A673 (cell line): Measurements from ENCODE around the gene TGIF1. TPM values are rescaled to one million over a fixed set of nuclear protein-coding genes. Genes with fewer than 3 reads are reported as not detected.

ENCODE experiments used
- BruUV-seq: library from RNA; stranded (reverse); fragments of 400-500 nt; replicated peaks from 2 replicates; lab custom pipeline; 2021; lab: Mats Ljungman, UMichigan
- CTCF ChIA-PET: fragments of 300-600 bp; sonication (Branson Sonifier 250); formaldehyde crosslinking; loops from one replicate; lab custom pipeline; 2022; ENCODE audit warnings: antibody characterized with exemption; lab: Charles Lee
- POLR2A ChIA-PET: fragments of 300-600 bp; sonication (Branson Sonifier 250); formaldehyde crosslinking; loops from one replicate; lab custom pipeline; 2022; ENCODE audit warnings: antibody characterized with exemption; ENCODE audit not compliant: low non-redundant PET; lab: Charles Lee
- DNase-seq: peaks from one replicate; pipeline ENCODE4 v3.0.0-alpha.2; 2015; ENCODE audit warnings: low spot score
- H3K27ac ChIP-seq: fragments of 200-600 bp; sonication (generic); 2 replicates; pipeline ENCODE4 v1.5.1; 2016; ENCODE audit warnings: mixed run types, low read depth, mild to moderate bottlenecking, mixed read lengths, antibody characterized with exemption, low read length; ENCODE audit not compliant: poor library complexity, severe bottlenecking
- H3K27me3 ChIP-seq: fragments of 200-600 bp; sonication (generic); replicated peaks from 2 replicates; pipeline ENCODE4 v1.6.1; 2017; ENCODE audit warnings: mixed run types, low read depth, mild to moderate bottlenecking, mixed read lengths, antibody characterized with exemption, low read length; ENCODE audit not compliant: insufficient read depth, poor library complexity
- H3K36me3 ChIP-seq: fragments of 200-600 bp; sonication (generic); 2 replicates; pipeline ENCODE4 v1.6.1; 2016; ENCODE audit warnings: mixed run types, mild to moderate bottlenecking, mixed read lengths, antibody characterized with exemption, low read length; ENCODE audit not compliant: insufficient read depth, poor library complexity, severe bottlenecking
- H3K4me1 ChIP-seq: fragments of 200-600 bp; sonication (generic); 2 replicates; pipeline ENCODE4 v1.6.1; 2017; ENCODE audit warnings: mixed run types, mild to moderate bottlenecking, mixed read lengths, antibody characterized with exemption, low read length; ENCODE audit not compliant: insufficient read depth, poor library complexity, severe bottlenecking
- H3K4me3 ChIP-seq: fragments of 200-600 bp; sonication (generic); 2 replicates; pipeline ENCODE4 v1.5.1; 2016; ENCODE audit warnings: low read depth, mixed run types, mild to moderate bottlenecking, mixed read lengths, low read length; ENCODE audit not compliant: poor library complexity, severe bottlenecking
- H3K9me3 ChIP-seq: fragments of 200-600 bp; sonication (generic); 2 replicates; pipeline ENCODE4 v1.6.1; 2016; ENCODE audit warnings: mixed run types, low read depth, mild to moderate bottlenecking, mixed read lengths, antibody characterized with exemption, low read length; ENCODE audit not compliant: poor library complexity, severe bottlenecking
- EZH2 ChIP-seq: fragments of 200-600 bp; sonication (generic); IDR thresholded peaks from 2 replicates; pipeline ENCODE4 v1.6.1; 2017; ENCODE audit warnings: borderline replicate concordance, low read depth, mild to moderate bottlenecking, mixed read lengths, antibody characterized with exemption, low read length; ENCODE audit not compliant: poor library complexity, severe bottlenecking
- intact Hi-C: fragments of 100-400 bp; cut with micrococcal nuclease; formaldehyde crosslinking; loops from one replicate; pipeline ENCODE4 v1.10.0; 2022; ENCODE audit not compliant: unreplicated experiment
- total RNA-seq: library from RNA; stranded (reverse); gene quantifications from 2 replicates; pipeline ENCODE4 v1.2.3, GENCODE V29; 2021
- TF ChIP-seq, protein P1 (sequence below): fragments of 300-800, 200-600 bp; sonication (generic); conservative IDR thresholded peaks from 2 replicates; pipeline ENCODE4 v1.5.1; 2017; ENCODE audit warnings: low read depth, mild to moderate bottlenecking, antibody characterized with exemption, low read length, moderate library complexity, mixed read lengths

Gene TGIF1
- total RNA-seq, 1 experiment from 2014 or later, result 98.3 TPM

DNA sequence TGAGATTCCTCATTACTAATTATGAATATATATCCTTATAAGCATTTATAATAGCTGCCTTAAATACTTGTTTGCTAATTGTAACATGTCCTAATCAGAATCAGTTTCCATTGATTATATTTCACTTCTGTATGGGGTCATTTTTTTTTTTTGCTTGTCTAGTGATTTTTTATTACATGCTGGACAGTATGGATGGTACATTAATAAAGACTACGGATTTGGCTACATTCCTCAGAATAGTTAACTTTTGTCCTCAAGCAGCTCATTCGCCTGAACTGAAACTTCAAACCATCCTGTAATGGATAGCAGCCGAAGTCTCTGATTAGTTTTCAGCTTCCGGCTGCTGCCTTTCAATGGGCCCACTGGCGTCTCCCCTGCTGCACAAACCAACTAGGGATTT lies 11.7 kb downstream of the TGIF1 start:
- Histone ChIP-seq H3K36me3 (peaks cover 56% of the 10 kb centered on the region), H3K27me3 (no peaks in the 10 kb centered on the region), H3K27ac (no peak overlapping the region), H3K9me3 (peaks cover 24% of the 10 kb centered on the region), H3K4me3 (no peak overlapping the region), H3K4me1 (peaks cover 26% of the 10 kb centered on the region)
- intact Hi-C loops, result no loop called here
- TF ChIP-seq EZH2, result no peak
- TF ChIP-seq, protein P1, sequence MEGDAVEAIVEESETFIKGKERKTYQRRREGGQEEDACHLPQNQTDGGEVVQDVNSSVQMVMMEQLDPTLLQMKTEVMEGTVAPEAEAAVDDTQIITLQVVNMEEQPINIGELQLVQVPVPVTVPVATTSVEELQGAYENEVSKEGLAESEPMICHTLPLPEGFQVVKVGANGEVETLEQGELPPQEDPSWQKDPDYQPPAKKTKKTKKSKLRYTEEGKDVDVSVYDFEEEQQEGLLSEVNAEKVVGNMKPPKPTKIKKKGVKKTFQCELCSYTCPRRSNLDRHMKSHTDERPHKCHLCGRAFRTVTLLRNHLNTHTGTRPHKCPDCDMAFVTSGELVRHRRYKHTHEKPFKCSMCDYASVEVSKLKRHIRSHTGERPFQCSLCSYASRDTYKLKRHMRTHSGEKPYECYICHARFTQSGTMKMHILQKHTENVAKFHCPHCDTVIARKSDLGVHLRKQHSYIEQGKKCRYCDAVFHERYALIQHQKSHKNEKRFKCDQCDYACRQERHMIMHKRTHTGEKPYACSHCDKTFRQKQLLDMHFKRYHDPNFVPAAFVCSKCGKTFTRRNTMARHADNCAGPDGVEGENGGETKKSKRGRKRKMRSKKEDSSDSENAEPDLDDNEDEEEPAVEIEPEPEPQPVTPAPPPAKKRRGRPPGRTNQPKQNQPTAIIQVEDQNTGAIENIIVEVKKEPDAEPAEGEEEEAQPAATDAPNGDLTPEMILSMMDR, result no peak
- ChIA-PET POLR2A (no interaction called here), CTCF (interaction anchor here (0.6 kb wide), 1 partner anchor 65 kb away, joined by 6 read pairs; no protein-coding TSS in a partner anchor)
- no TSS peak for BruUV-seq
- no peak for DNase-seq

GRCh38 chr18:3463051-3463450 lies 13.1 kb downstream of the TGIF1 start:
- ChIA-PET POLR2A (no interaction called here), CTCF (no interaction called here)
- TF ChIP-seq, protein P1, result no peak
- TF ChIP-seq EZH2, result no peak
- no peak overlapping the region for H3K4me3 ChIP-seq
- BruUV-seq, result no TSS peak
- H3K36me3 ChIP-seq, result peaks cover 43% of the 10 kb centered on the region
- peak overlapping the region; percentile 9 for H3K27ac ChIP-seq
- peak; percentile 50 for DNase-seq
- H3K4me1 ChIP-seq, result peaks cover 17% of the 10 kb centered on the region
- intact Hi-C loops, result no loop called here
- no peaks in the 10 kb centered on the region for H3K27me3 ChIP-seq
- peaks cover 24% of the 10 kb centered on the region for H3K9me3 ChIP-seq

- Histone ChIP-seq H3K27ac (no peak overlapping the region), H3K4me1 (peaks cover 9% of the 10 kb centered on the region), H3K9me3 (peaks cover 12% of the 10 kb centered on the region), H3K36me3 (peaks cover 14% of the 10 kb centered on the region), H3K4me3 (no peak overlapping the region), H3K27me3 (no peaks in the 10 kb centered on the region)
- intact Hi-C loops, result no loop called here
- POLR2A ChIA-PET, result interaction anchor here (0.6 kb wide), 1 partner anchor 367 kb away, joined by 5 read pairs; no protein-coding TSS in a partner anchor
- CTCF ChIA-PET, result interaction anchor here (0.6 to 0.9 kb wide), 2 partner anchors 200 to 214 kb away, joined by 3 to 4 read pairs; no protein-coding TSS in a partner anchor
- no TSS peak for BruUV-seq
- peak; percentile 40 for DNase-seq
- TF ChIP-seq, protein P1, result no peak
- no peak for TF ChIP-seq EZH2
These were observed 16.1 kb downstream of the TGIF1 start for GRCh38 chr18:3466045-3466444.
